SIG-M5 (cell line): ENCODE data around the gene TGFBR1.
"Not testable (repeated sequence)": the region's sequence is repeated elsewhere in the genome, so short reads cannot be mapped to it uniquely, and the experiment has no call there.

Source experiments
- DNase-seq: peaks from one replicate; lab custom pipeline; 2025; lab: John Stamatoyannopoulos, UW

Gene TGFBR1

DNA sequence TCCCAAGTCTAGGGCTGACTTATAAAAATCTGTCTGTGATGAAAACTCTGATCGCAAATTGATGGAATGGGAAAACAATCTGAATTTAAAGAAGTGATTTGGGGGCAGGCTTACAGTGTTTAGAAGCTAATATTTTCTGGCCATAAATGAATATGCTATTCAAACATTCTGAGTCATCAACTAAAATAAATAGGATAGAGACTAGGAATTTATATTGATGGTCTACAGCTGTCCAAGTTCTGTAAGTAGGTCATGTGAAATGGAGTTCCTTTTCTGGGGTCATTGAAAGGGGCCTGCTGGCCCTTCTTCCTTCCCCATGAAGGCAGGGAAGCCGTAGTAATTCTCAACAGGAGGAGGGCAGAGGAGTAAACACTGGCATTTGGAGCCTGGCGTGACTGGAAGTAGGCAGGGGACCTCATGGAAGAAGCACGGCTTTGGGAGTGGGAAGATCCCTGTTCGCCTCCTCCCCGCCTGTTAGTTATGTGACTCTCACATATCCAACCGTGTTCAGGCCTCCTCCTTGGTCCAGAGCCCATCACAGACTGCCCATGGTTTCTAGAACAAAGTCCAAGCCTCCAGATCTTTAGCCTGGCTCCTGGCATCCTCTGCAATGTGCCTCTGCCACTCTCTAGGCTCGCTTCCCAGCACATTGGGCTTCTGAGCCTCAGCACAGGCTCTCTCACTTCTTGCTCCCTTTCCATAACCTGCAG, 85.1 kb downstream of the TGFBR1 start:
- DNase-seq, result no peak

DNA sequence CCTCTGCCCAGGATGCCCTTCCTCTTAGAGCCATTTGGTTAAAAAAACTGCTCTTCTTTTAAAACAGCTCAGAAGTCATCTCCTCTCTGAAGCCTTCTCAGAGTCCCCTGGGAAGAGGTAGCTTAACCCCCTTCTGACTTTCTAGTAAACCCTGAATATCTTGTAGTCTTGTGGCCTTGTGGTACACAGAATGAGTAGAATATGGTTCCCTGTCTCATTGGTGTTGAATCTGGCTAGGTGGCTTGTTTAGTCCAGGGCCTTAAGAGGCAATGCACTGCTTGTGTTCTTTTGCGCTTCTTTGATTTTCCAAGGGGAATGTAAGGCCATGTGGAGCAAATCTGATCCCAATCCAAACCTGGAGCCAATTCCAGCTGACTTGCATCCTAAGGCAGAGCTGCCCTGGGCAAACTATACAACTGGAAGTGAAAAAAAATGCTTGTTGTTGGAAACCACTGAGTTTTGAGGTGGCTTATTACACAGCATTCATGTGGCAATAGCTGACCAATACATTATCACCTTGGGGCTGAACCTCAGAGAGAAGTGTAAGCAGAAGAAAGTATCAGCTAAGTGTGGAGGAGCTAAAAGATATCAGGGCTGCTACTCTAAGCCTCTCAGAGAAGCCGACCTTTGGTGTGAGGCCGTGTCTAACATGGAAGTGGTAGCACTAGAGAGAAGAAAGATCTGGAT, 85.8 kb downstream of the TGFBR1 start:
- no peak for DNase-seq

DNA sequence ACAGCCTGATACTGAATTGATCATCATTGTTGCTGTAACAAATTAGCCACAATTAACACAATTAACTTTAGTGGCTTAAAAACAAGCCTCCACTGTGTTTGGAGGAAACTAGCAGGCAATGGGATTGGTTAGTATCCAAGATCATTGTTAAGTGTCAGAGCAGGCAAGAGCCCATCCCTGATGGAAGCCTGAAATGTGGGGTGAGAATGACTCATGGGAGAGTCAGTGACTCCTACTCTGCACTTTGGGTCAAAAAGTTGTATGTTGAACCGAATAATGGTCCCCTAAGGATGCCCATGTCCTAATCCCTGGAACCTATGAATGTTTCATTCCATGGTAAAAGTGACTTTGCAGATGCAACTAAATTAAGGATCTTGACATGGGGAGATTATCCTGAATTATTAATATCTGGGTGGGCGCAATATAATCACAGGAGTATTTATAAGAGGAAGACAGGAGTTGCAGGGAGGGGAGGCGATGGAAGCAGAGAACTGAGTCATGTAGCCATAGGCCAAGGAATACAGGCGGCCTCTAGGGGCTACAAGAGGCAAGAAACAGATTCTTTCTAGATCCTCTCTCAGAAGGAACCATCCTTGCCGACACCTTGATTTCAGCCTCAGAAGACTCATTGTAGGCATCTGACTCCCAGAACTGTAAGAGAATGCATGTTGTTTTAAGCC, 88.0 kb downstream of the TGFBR1 start:
- no peak for DNase-seq

DNA sequence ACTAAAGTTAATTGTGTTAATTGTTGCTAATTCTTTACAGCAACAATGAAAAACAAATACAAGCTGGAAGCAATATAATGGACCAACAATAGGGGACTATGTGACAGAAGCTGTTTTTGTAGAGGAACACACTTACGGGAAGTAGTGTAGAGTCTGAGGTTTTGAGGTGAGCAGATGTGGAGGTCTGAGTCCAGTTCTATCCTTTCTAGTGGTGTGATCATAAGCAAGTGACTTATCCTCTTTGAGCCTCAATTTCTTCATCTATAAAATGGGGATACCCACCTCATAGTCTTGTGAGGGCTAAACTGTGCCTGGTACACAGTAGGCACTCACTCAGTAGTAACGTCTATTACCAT, 88.5 kb downstream of the TGFBR1 start:
- DNase-seq, result no peak

DNA sequence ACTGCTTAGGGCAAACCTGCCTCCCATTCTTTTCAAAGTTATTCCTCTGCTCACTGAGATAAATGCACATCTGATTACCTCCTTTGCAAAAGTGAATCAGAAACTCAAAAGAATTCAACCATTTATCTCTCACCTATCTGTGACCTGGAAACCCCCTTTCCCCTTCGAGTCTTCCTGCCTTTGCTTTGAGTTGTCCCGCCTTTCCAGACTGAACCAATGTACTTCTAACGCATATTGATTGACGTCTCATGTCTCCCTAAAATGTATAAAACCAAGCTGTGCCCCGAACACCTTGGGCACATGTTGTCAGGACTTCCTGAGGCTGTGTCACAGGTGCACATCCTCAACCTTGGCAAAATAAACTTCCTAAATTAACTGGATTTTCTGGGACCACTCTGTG, 91.6 kb downstream of the TGFBR1 start:
- not testable (repeated sequence) for DNase-seq

DNA sequence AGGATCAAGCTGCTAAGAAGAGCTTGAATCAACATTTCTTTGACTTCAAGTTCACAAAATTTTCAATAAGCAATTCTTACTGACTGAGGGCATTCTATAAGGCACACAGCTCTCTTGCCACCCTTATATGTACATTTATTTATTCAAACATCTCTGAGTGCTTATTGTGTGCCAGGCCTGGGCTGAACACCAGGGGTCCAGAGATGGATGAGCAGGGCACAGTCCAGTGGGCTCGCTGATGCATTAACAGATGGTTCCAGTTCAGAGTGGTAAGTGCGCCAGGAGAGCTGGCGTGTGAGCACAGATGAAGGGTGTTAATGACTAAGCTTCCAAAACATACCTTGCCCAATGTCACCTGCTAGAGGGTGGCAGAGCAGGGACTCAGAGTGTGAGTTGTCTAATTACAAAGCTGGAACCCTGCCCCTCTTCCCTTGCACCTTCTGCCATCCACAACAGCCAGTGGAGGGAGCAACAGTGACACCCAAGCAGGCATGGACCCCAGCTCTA, 92.3 kb downstream of the TGFBR1 start:
- no peak for DNase-seq

DNA sequence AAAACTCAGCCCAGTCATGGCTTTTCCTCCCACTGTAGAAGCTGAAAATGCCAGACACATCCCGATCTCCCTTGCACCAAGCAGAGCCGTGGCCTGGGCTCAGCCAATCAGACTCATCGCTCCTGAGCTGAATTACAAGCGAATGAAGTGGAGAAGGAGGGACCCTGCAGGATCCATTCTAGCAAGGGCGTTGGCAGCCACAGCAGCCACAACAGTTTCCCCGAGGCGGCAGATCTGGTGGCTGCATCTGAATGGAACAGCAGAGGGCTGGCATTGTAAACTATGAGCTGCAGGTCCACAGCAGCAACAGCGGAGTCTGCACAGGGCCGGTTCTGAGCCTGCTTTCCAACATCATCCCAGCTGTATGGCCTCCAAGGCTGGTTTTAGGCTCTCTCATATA, 93.1 kb downstream of the TGFBR1 start:
- no peak for DNase-seq

DNA sequence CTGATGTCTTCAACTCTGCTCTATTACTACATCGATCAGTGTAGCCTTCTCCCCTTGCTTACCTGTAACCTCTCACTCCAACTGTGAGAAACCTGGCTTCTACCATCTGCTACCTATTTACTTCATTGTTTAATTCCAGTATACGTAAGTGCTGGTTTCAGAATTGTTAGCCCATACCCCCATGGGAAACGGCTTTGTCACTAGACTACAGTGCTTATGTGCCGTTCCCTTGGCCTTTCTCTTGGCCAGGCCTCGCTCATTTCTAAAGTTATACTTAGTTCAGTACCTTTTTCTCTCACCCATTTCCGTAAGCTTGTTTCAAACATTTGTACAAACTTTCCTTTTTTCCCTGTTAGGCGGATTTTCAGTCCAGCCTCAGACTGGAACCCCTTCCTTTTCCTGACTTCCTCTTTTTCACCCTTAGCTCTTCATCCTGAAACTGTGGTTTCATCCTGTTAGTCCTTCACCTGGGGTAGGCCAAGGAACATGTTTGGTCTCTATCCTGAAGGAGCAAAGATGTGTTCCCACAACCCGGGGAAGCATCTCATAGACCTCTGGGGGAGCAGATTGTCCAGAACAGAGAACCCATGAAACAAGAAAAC, 95.1 kb downstream of the TGFBR1 start:
- DNase-seq, result no peak

DNA sequence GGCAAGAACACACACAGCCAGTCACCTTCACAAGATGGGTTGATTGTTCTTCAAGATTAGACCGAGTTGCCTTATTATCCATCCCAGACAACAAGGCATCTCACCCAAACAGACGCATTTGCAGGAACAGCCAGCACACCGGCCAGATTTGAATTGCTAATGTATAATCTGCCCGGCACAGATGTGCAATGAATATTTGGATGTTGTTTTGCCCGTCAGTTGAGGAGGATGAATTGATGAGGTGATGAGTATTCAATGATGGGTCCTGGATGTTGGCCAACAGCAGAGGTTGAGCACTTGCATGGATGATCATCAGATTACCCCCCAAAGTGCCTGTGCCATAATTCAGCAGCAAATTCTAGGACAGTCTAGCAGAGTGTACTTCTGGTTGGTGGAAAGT, 96.7 kb downstream of the TGFBR1 start:
- DNase-seq, result no peak
